OCI-LY3 (cell line): ENCODE measurements around the gene AP4S1.

Source experiments
- H2AFZ ChIP-seq: fragments of 200-600, 300-600 bp; shearing (Covaris generic); 2 replicates; pipeline ENCODE4 v1.6.0; 2014; ENCODE audit warnings: antibody characterized with exemption, low read depth, low read length
- H3K27ac ChIP-seq: fragments of 200-600, 300-600 bp; sonication (generic); 2 replicates; pipeline ENCODE4 v1.5.1; 2014; ENCODE audit warnings: mild to moderate bottlenecking, low read length, moderate library complexity, mixed read lengths
- H3K27me3 ChIP-seq: fragments of 200-600, 300-600 bp; sonication (generic); 2 replicates; pipeline ENCODE4 v1.6.1; 2014; ENCODE audit warnings: low read depth, low read length, mixed read lengths
- H3K36me3 ChIP-seq: fragments of 200-600, 300-600 bp; sonication (generic); replicated peaks from 2 replicates; pipeline ENCODE3; 2014; ENCODE audit warnings: low read depth, low read length, mixed read lengths
- H3K4me1 ChIP-seq: fragments of 300-600, 200-600 bp; sonication (generic); 2 replicates; pipeline ENCODE4 v1.6.1; 2014; ENCODE audit warnings: low read length, mixed read lengths
- H3K4me2 ChIP-seq: fragments of 200-600, 300-600 bp; sonication (generic); 2 replicates; pipeline ENCODE4 v1.6.1; 2014; ENCODE audit warnings: low read length, mixed read lengths
- H3K4me3 ChIP-seq: fragments of 300-600, 200-600 bp; sonication (generic); 2 replicates; pipeline ENCODE4 v1.5.1; 2014; ENCODE audit warnings: antibody characterized with exemption, mild to moderate bottlenecking, low read length, moderate library complexity
- H3K79me2 ChIP-seq: fragments of 300-600, 200-600 bp; shearing (Covaris generic); 2 replicates; pipeline ENCODE4 v1.6.1; 2014; ENCODE audit warnings: mild to moderate bottlenecking, low read length, mixed read lengths
- H3K9ac ChIP-seq: fragments of 300-600, 200-600 bp; shearing (Covaris generic); 2 replicates; pipeline ENCODE4 v1.6.0; 2014; ENCODE audit warnings: mild to moderate bottlenecking, low read length, moderate library complexity
- H3K9me3 ChIP-seq: fragments of 200-600, 300-600 bp; shearing (Covaris generic); 2 replicates; pipeline ENCODE4 v1.6.1; 2014; ENCODE audit warnings: low read length, mixed read lengths; ENCODE audit not compliant: insufficient read depth
- H4K20me1 ChIP-seq: fragments of 200-600, 300-600 bp; sonication (generic); 2 replicates; pipeline ENCODE4 v1.6.1; 2016; ENCODE audit warnings: low read length, mixed read lengths; ENCODE audit not compliant: insufficient read depth
- CTCF ChIP-seq: fragments of 200-600, 300-600 bp; sonication (generic); IDR thresholded peaks from 2 replicates; pipeline ENCODE4 v1.5.1; 2014; ENCODE audit warnings: antibody characterized with exemption, low read length, low read depth
- EZH2phosphoT487 ChIP-seq: fragments of 200-600 bp; shearing (Covaris generic); IDR thresholded peaks from 2 replicates; pipeline ENCODE4 v1.6.1; 2018; ENCODE audit warnings: antibody characterized with exemption, mixed run types, low read depth

The AP4S1 gene

GRCh38 chr14:31043379-31043778, 17.9 kb downstream of the AP4S1 start:
- Histone ChIP-seq H3K9me3 (no peaks in the 10 kb centered on the region), H3K4me3 (no peak overlapping the region), H4K20me1 (no peaks in the 10 kb centered on the region), H3K4me2 (no peak overlapping the region), H3K27ac (no peak overlapping the region), H3K9ac (no peak overlapping the region), H3K79me2 (no peaks in the 10 kb centered on the region), H3K27me3 (no peaks in the 10 kb centered on the region), H3K4me1 (no peaks in the 10 kb centered on the region), H3K36me3 (no peaks in the 10 kb centered on the region), H2AFZ (no peak overlapping the region)
- TF ChIP-seq EZH2phosphoT487: no peak
- no peak for TF ChIP-seq CTCF

GRCh38 chr14:31045501-31046080, 20.1 kb downstream of the AP4S1 start:
- H3K36me3 ChIP-seq: no peaks in the 10 kb centered on the region
- no peak overlapping the region for H2AFZ ChIP-seq
- H3K4me1 ChIP-seq: no peaks in the 10 kb centered on the region
- no peak for TF ChIP-seq EZH2phosphoT487
- no peak for TF ChIP-seq CTCF
- no peak overlapping the region for H3K27ac ChIP-seq
- no peaks in the 10 kb centered on the region for H3K79me2 ChIP-seq
- H3K4me2 ChIP-seq: no peak overlapping the region
- H3K27me3 ChIP-seq: no peaks in the 10 kb centered on the region
- H3K9me3 ChIP-seq: no peaks in the 10 kb centered on the region
- no peak overlapping the region for H3K9ac ChIP-seq
- no peaks in the 10 kb centered on the region for H4K20me1 ChIP-seq
- no peak overlapping the region for H3K4me3 ChIP-seq

GRCh38 chr14:31047503-31047902, 22.1 kb downstream of the AP4S1 start:
- TF ChIP-seq CTCF: no peak
- TF ChIP-seq EZH2phosphoT487: no peak
- no peak overlapping the region for H3K4me2 ChIP-seq
- H3K9ac ChIP-seq: no peak overlapping the region
- H4K20me1 ChIP-seq: no peaks in the 10 kb centered on the region
- H3K79me2 ChIP-seq: no peaks in the 10 kb centered on the region
- H3K36me3 ChIP-seq: no peaks in the 10 kb centered on the region
- no peak overlapping the region for H3K4me3 ChIP-seq
- H3K27ac ChIP-seq: no peak overlapping the region
- H2AFZ ChIP-seq: no peak overlapping the region
- H3K4me1 ChIP-seq: no peaks in the 10 kb centered on the region
- H3K27me3 ChIP-seq: no peaks in the 10 kb centered on the region
- no peaks in the 10 kb centered on the region for H3K9me3 ChIP-seq

GRCh38 chr14:31051023-31051422, 25.6 kb downstream of the AP4S1 start:
- H3K9me3 ChIP-seq: no peaks in the 10 kb centered on the region

More at GRCh38 chr14:31051023-31051422, 25.6 kb downstream of the AP4S1 start:
- Histone ChIP-seq H3K9ac (no peak overlapping the region), H3K4me2 (no peak overlapping the region), H3K27me3 (no peaks in the 10 kb centered on the region), H2AFZ (no peak overlapping the region), H3K4me3 (no peak overlapping the region), H3K79me2 (no peaks in the 10 kb centered on the region), H4K20me1 (no peaks in the 10 kb centered on the region), H3K27ac (no peak overlapping the region), H3K4me1 (no peaks in the 10 kb centered on the region), H3K36me3 (no peaks in the 10 kb centered on the region)
- no peak for TF ChIP-seq EZH2phosphoT487
- no peak for TF ChIP-seq CTCF
